Measurements from ENCODE around the gene GALNT9.
"Not testable (repeated sequence)": the region's sequence is repeated elsewhere in the genome, so short reads cannot be mapped to it uniquely, and the experiment has no call there.

Gene GALNT9

DNA sequence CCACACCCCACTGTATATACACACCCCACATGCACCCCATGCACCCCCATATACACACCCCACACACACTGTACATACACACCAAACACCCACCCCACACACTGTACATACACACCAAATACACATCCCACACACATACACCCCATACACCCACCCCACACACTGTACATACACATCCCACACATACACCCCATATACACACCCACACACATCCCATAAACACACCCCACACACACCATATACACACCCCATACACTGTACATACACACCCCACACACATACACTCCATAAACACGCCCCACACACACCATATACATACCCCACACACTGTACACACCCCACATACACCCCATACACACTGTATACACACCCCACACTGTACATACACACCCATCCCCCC, 102.8 kb downstream of the GALNT9 start:
- no peak overlapping the region for H3K4me3 ChIP-seq (ENCODE audit: low read depth, low read length)
- TF ChIP-seq CTCF (IDR thresholded peaks at IDR 0.05; ENCODE audit: low read depth, low read length, missing control alignments): no peak
- in situ Hi-C loops (cut with HindIII; ENCODE audit: low sequenced_read_pairs): no loop called here
- DNase-seq (ENCODE audit: low read depth): no peak

DNA sequence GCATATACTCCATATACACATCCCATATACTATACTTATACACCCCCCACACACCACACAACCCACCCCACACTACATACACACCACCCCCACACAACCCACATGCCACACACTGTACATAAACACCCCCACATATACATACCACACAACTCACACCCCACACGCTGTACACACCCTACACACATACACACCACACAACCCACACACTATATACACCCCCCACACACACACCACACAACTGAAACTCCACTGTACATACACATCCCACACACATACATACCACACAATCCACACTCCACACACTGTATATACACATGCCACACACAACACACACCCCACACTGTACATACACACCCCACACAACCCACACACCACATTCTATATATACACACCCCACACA, 104.2 kb downstream of the GALNT9 start:
- no peak for DNase-seq (ENCODE audit: low read depth)
- TF ChIP-seq CTCF (IDR thresholded peaks at IDR 0.05; ENCODE audit: low read depth, low read length, missing control alignments): no peak
- in situ Hi-C loops (cut with HindIII; ENCODE audit: low sequenced_read_pairs): no loop called here
- H3K4me3 ChIP-seq (ENCODE audit: low read depth, low read length): no peak overlapping the region

DNA sequence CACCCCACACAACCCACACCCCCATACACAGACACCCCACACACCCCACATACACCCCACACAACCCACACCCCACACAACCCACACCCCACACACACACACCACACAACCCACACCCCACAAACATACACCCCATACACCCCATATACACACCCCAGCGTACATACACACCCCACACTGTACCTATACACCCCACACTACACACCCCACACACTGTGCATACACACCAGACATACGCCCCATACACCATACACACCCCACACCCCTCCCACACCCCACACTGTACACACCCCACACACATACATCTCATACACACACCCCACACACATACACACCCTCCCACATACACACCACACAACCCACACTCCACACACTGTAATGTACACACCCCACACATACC, 104.9 kb downstream of the GALNT9 start:
- H3K4me3 ChIP-seq (ENCODE audit: low read depth, low read length): no peak overlapping the region
- TF ChIP-seq CTCF (IDR thresholded peaks at IDR 0.05; ENCODE audit: low read depth, low read length, missing control alignments): no peak
- DNase-seq (ENCODE audit: low read depth): no peak
- in situ Hi-C loops (cut with HindIII; ENCODE audit: low sequenced_read_pairs): no loop called here

- in situ Hi-C loops (cut with HindIII; ENCODE audit: low sequenced_read_pairs): no loop called here
- DNase-seq (ENCODE audit: low read depth): no peak
- TF ChIP-seq CTCF (IDR thresholded peaks at IDR 0.05; ENCODE audit: low read depth, low read length, missing control alignments): no peak
- no peak overlapping the region for H3K4me3 ChIP-seq (ENCODE audit: low read depth, low read length)
Observed at GRCh38 chr12:132222808-132223173, 106.6 kb downstream of the GALNT9 start.

DNA sequence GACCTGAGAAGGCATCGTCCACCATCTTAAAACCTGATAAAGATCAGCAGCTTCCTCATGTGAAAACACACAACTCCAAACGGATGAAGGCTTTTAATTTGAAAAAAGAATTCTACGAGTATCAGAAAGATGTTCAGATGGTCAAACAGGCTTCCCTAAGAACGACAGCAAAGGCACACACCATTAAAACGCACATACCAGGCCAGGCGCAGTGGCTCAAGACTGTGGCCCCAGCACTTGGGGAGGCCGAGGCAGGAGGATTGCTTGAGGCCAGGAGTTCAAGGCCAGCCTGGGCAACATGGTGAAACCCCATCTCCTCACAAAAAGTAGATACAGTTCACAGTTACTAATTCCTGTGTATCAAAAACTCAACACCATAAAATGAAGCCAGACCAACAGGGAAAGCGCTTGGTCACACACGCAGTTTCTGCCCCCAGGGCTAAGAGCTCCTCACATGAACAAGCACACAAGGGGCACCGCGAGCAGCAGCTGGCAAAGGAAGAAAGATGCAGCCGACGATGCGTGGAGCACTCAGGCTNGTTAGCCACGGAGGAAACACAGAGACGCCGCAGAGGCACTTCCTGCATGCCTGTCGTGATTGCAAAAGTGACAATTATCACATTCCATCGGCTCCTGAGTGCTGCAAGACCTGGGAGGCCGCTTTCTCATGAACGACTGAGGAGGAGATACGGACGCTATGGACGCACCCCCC, 107.1 kb downstream of the GALNT9 start:
- no peak overlapping the region for H3K4me3 ChIP-seq (ENCODE audit: low read depth, low read length)
- in situ Hi-C loops (cut with HindIII; ENCODE audit: low sequenced_read_pairs): no loop called here
- no peak for DNase-seq (ENCODE audit: low read depth)
- no peak for TF ChIP-seq CTCF (IDR thresholded peaks at IDR 0.05; ENCODE audit: low read depth, low read length, missing control alignments)

- DNase-seq (ENCODE audit: low read depth); H3K4me3 ChIP-seq (ENCODE audit: low read depth, low read length); in situ Hi-C loops (cut with HindIII; ENCODE audit: low sequenced_read_pairs): not testable (repeated sequence)
Observed at GRCh38 chr12:132219761-132220160, 109.6 kb downstream of the GALNT9 start.

DNA sequence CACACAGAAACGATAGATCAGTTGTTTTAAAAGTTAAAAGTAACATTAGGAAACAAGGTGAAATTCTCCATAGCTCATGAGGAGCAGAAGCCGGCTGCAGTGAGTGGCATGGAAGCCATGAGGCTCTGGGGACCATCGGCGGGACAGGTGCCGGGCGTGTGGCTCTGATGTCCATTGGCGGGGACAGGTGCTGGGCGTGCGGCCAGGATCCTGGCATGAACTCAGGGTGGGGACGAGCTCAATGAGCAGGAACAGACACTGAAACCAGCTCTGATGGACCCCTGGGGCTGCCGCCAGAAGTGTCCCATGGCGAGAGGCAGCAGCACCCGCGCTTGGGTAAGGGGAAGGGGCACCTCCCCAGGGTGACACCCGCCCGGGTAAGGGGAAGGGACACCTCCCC, 110.1 kb downstream of the GALNT9 start:
- no peak for DNase-seq (ENCODE audit: low read depth)
- in situ Hi-C loops (cut with HindIII; ENCODE audit: low sequenced_read_pairs): no loop called here
- no peak for TF ChIP-seq CTCF (IDR thresholded peaks at IDR 0.05; ENCODE audit: low read depth, low read length, missing control alignments)
- H3K4me3 ChIP-seq (ENCODE audit: low read depth, low read length): no peak overlapping the region
